GM23338 (cell line): ENCODE measurements around the gene JOSD1.

Source experiments
- CREB1 ChIP-seq: fragments of 250-450 bp; sonication (Bioruptor Pico); IDR thresholded peaks from 2 replicates; pipeline ENCODE4 v1.5.0; 2020; ENCODE audit warnings: low read depth, mild to moderate bottlenecking, moderate library complexity
- EZH2 ChIP-seq: fragments of 200-600 bp; sonication (generic); IDR thresholded peaks from one replicate; pipeline ENCODE4 v1.8.0; 2017; ENCODE audit warnings: antibody characterized with exemption, mild to moderate bottlenecking, low read depth; ENCODE audit not compliant: unreplicated experiment
- EZH2phosphoT487 ChIP-seq: fragments of 200-600 bp; sonication (generic); IDR thresholded peaks from one replicate; pipeline ENCODE4 v1.8.1; 2018; ENCODE audit warnings: antibody characterized with exemption; ENCODE audit not compliant: unreplicated experiment
- JUNB ChIP-seq: IDR thresholded peaks from one replicate; pipeline ENCODE4 v1.6.1; 2016; ENCODE audit warnings: antibody characterized with exemption; ENCODE audit not compliant: unreplicated experiment
- NANOG ChIP-seq: IDR thresholded peaks from 2 replicates; pipeline ENCODE4 v1.6.1; 2016; ENCODE audit warnings: antibody characterized with exemption, borderline replicate concordance
- POLR2AphosphoS5 ChIP-seq: IDR thresholded peaks from 2 replicates; pipeline ENCODE4 v1.6.1; 2016; ENCODE audit warnings: antibody characterized with exemption, low read depth
- STAT1 ChIP-seq: IDR thresholded peaks from one replicate; pipeline ENCODE4 v1.6.1; 2016; ENCODE audit warnings: antibody characterized with exemption; ENCODE audit not compliant: unreplicated experiment
- ZNF114 ChIP-seq: fragments of 250-450 bp; sonication (Bioruptor Pico); IDR thresholded peaks from 2 replicates; pipeline ENCODE4 v1.5.0; 2020; ENCODE audit warnings: mild to moderate bottlenecking, moderate library complexity
- ZNF331 ChIP-seq: fragments of 250-450 bp; sonication (Bioruptor Pico); IDR thresholded peaks from 2 replicates; pipeline ENCODE4 v1.5.0; 2020; ENCODE audit warnings: low read depth, mild to moderate bottlenecking, moderate library complexity
- TF ChIP-seq, protein P1 (sequence below), 2 experiments: fragments of 200-600 bp in 1 of 2; sonication (generic) in 1 of 2; conservative IDR thresholded peaks; 2 replicates each; pipeline versions ENCODE4 v1.5.1 to v1.6.1; 2016 to 2017; ENCODE audit warnings: antibody characterized with exemption in 2 of 2, low read depth in 2 of 2, mild to moderate bottlenecking in 2 of 2, moderate library complexity in 1 of 2
- TF ChIP-seq, protein P2 (sequence below): IDR thresholded peaks from one replicate; pipeline ENCODE4 v1.6.1; 2018; ENCODE audit warnings: antibody characterized with exemption; ENCODE audit not compliant: unreplicated experiment
- TF ChIP-seq, protein P3 (sequence below): fragments of 250-450 bp; sonication (Bioruptor Pico); IDR thresholded peaks from 2 replicates; pipeline ENCODE4 v1.5.0; 2020; ENCODE audit warnings: mild to moderate bottlenecking, moderate library complexity

DNA sequence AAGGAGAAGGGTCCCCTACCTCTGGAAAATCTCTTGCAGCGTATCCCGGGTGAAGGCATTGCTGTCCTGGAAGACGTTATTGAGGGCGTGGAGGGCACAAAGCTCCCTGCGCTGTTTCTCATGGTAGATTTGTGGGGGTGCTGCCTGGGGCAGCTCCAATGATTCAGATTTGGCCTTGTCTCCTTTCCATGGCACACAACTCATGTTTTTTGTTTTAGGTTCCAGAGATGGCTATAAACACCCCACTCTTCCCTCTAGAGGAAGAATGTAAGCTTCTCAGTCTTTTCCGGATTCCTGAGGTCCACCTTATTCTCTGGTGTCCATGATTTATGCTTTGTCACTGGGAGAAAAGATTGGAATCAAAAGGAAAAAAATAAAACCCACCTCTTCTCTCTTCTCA is 959 bp downstream of the JOSD1 start:
- TF ChIP-seq POLR2AphosphoS5 = no peak
- TF ChIP-seq EZH2 = no peak
- TF ChIP-seq, protein P1, sequence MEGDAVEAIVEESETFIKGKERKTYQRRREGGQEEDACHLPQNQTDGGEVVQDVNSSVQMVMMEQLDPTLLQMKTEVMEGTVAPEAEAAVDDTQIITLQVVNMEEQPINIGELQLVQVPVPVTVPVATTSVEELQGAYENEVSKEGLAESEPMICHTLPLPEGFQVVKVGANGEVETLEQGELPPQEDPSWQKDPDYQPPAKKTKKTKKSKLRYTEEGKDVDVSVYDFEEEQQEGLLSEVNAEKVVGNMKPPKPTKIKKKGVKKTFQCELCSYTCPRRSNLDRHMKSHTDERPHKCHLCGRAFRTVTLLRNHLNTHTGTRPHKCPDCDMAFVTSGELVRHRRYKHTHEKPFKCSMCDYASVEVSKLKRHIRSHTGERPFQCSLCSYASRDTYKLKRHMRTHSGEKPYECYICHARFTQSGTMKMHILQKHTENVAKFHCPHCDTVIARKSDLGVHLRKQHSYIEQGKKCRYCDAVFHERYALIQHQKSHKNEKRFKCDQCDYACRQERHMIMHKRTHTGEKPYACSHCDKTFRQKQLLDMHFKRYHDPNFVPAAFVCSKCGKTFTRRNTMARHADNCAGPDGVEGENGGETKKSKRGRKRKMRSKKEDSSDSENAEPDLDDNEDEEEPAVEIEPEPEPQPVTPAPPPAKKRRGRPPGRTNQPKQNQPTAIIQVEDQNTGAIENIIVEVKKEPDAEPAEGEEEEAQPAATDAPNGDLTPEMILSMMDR (conservative IDR thresholded peaks at IDR 0.05; ENCODE audit: low read depth in 2 of 2) = no peak
- TF ChIP-seq ZNF331 = no peak
- TF ChIP-seq, protein P2, sequence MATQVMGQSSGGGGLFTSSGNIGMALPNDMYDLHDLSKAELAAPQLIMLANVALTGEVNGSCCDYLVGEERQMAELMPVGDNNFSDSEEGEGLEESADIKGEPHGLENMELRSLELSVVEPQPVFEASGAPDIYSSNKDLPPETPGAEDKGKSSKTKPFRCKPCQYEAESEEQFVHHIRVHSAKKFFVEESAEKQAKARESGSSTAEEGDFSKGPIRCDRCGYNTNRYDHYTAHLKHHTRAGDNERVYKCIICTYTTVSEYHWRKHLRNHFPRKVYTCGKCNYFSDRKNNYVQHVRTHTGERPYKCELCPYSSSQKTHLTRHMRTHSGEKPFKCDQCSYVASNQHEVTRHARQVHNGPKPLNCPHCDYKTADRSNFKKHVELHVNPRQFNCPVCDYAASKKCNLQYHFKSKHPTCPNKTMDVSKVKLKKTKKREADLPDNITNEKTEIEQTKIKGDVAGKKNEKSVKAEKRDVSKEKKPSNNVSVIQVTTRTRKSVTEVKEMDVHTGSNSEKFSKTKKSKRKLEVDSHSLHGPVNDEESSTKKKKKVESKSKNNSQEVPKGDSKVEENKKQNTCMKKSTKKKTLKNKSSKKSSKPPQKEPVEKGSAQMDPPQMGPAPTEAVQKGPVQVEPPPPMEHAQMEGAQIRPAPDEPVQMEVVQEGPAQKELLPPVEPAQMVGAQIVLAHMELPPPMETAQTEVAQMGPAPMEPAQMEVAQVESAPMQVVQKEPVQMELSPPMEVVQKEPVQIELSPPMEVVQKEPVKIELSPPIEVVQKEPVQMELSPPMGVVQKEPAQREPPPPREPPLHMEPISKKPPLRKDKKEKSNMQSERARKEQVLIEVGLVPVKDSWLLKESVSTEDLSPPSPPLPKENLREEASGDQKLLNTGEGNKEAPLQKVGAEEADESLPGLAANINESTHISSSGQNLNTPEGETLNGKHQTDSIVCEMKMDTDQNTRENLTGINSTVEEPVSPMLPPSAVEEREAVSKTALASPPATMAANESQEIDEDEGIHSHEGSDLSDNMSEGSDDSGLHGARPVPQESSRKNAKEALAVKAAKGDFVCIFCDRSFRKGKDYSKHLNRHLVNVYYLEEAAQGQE = no peak
- TF ChIP-seq NANOG = no peak
- no peak for TF ChIP-seq EZH2phosphoT487
- TF ChIP-seq, protein P3, sequence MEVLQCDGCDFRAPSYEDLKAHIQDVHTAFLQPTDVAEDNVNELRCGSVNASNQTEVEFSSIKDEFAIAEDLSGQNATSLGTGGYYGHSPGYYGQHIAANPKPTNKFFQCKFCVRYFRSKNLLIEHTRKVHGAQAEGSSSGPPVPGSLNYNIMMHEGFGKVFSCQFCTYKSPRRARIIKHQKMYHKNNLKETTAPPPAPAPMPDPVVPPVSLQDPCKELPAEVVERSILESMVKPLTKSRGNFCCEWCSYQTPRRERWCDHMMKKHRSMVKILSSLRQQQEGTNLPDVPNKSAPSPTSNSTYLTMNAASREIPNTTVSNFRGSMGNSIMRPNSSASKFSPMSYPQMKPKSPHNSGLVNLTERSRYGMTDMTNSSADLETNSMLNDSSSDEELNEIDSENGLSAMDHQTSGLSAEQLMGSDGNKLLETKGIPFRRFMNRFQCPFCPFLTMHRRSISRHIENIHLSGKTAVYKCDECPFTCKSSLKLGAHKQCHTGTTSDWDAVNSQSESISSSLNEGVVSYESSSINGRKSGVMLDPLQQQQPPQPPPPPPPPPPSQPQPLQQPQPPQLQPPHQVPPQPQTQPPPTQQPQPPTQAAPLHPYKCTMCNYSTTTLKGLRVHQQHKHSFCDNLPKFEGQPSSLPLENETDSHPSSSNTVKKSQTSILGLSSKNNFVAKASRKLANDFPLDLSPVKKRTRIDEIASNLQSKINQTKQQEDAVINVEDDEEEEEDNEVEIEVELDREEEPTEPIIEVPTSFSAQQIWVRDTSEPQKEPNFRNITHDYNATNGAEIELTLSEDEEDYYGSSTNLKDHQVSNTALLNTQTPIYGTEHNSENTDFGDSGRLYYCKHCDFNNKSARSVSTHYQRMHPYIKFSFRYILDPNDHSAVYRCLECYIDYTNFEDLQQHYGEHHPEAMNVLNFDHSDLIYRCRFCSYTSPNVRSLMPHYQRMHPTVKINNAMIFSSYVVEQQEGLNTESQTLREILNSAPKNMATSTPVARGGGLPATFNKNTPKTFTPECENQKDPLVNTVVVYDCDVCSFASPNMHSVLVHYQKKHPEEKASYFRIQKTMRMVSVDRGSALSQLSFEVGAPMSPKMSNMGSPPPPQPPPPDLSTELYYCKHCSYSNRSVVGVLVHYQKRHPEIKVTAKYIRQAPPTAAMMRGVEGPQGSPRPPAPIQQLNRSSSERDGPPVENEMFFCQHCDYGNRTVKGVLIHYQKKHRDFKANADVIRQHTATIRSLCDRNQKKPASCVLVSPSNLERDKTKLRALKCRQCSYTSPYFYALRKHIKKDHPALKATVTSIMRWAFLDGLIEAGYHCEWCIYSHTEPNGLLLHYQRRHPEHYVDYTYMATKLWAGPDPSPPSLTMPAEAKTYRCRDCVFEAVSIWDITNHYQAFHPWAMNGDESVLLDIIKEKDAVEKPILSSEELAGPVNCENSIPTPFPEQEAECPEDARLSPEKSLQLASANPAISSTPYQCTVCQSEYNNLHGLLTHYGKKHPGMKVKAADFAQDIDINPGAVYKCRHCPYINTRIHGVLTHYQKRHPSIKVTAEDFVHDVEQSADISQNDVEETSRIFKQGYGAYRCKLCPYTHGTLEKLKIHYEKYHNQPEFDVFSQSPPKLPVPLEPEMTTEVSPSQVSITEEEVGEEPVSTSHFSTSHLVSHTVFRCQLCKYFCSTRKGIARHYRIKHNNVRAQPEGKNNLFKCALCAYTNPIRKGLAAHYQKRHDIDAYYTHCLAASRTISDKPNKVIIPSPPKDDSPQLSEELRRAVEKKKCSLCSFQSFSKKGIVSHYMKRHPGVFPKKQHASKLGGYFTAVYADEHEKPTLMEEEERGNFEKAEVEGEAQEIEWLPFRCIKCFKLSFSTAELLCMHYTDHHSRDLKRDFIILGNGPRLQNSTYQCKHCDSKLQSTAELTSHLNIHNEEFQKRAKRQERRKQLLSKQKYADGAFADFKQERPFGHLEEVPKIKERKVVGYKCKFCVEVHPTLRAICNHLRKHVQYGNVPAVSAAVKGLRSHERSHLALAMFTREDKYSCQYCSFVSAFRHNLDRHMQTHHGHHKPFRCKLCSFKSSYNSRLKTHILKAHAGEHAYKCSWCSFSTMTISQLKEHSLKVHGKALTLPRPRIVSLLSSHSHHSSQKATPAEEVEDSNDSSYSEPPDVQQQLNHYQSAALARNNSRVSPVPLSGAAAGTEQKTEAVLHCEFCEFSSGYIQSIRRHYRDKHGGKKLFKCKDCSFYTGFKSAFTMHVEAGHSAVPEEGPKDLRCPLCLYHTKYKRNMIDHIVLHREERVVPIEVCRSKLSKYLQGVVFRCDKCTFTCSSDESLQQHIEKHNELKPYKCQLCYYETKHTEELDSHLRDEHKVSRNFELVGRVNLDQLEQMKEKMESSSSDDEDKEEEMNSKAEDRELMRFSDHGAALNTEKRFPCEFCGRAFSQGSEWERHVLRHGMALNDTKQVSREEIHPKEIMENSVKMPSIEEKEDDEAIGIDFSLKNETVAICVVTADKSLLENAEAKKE (CRISPR knock-in tag) = no peak
- no peak for TF ChIP-seq ZNF114 (CRISPR knock-in tag)
- no peak for TF ChIP-seq JUNB
- TF ChIP-seq STAT1 = no peak
- TF ChIP-seq CREB1 (CRISPR knock-in tag) = no peak
